Testis (tissue), 3 donors: ENCODE data around the gene PBX4. TPM values are rescaled to one million over a fixed set of nuclear protein-coding genes. Genes with fewer than 3 reads are reported as not detected.

Experiments
- DNase-seq: peaks from one replicate; pipeline ENCODE4 v3.0.0-alpha.2; 2019
- H3K27ac ChIP-seq, 2 donors: fragments of 200-600 bp; sonication (generic); one replicate each; pipeline ENCODE4 v1.5.1; 2019
- H3K27me3 ChIP-seq: fragments of 200-600 bp; sonication (generic); one replicate; pipeline ENCODE4 v1.5.1; 2019
- H3K36me3 ChIP-seq: fragments of 200-600 bp; sonication (generic); one replicate; pipeline ENCODE4 v1.5.1; 2017; ENCODE audit warnings: low read depth; ENCODE audit errors: missing control alignments
- H3K4me1 ChIP-seq: fragments of 200-600 bp; sonication (generic); one replicate; pipeline ENCODE4 v1.5.1; 2019
- H3K4me3 ChIP-seq, 2 donors: fragments of 200-600 bp; sonication (generic); one replicate each; pipeline ENCODE4 v1.5.1; 2017 to 2019
- H3K9me3 ChIP-seq: fragments of 200-600 bp; sonication (generic); one replicate; pipeline ENCODE4 v1.5.1; 2017
- POLR2A ChIP-seq: fragments of 450-650 bp; IDR thresholded peaks from one replicate; pipeline ENCODE4 v1.6.1; 2017; ENCODE audit warnings: antibody characterized with exemption, mild to moderate bottlenecking, moderate library complexity
- WGBS, 2 donors: methylation state at CpG; one replicate each; pipeline ENCODE4 v1.1.5; 2018; 5-methylcytosine and 5-hydroxymethylcytosine counted together
- intact Hi-C: fragments of 100-400 bp; cut with DNase I; formaldehyde crosslinking; loops from one replicate; pipeline ENCODE4 v1.15.1; 2023; ENCODE audit warnings: low total_unique reads
- polyA plus RNA-seq: library from polyadenylated mRNA; stranded (reverse); fragments of 350-450 nt; fragmentation: Illumina TruSeq; extraction: RNeasy Lipid Tissue Mini Kit (QIAGEN cat#74804); gene quantifications from one replicate; pipeline ENCODE4 v1.2.3, GENCODE V29; 2014; ENCODE audit warnings: low read depth, low replicate concordance; ENCODE audit not compliant: insufficient read depth
- total RNA-seq, 2 donors: library from RNA; depleted of rRNA; stranded (reverse); fragments of >200 nt; gene quantifications; one replicate each; pipeline ENCODE4 v1.2.3, GENCODE V29; 2016
- TF ChIP-seq, protein P1 (sequence below), 3 experiments: fragments of 450-650 bp in 2 of 3; fragments of 200-600 bp in 1 of 3; sonication (generic) in 1 of 3; IDR thresholded peaks; one replicate each; pipeline ENCODE4 v1.5.1; 2016 to 2019; ENCODE audit warnings: antibody characterized with exemption in 3 of 3, mild to moderate bottlenecking in 2 of 3, moderate library complexity in 1 of 3

The PBX4 gene
- total and polyA plus RNA-seq, 3 donors from 2014 or later, result 16.2 to 28.3 (median 18.0) TPM

DNA sequence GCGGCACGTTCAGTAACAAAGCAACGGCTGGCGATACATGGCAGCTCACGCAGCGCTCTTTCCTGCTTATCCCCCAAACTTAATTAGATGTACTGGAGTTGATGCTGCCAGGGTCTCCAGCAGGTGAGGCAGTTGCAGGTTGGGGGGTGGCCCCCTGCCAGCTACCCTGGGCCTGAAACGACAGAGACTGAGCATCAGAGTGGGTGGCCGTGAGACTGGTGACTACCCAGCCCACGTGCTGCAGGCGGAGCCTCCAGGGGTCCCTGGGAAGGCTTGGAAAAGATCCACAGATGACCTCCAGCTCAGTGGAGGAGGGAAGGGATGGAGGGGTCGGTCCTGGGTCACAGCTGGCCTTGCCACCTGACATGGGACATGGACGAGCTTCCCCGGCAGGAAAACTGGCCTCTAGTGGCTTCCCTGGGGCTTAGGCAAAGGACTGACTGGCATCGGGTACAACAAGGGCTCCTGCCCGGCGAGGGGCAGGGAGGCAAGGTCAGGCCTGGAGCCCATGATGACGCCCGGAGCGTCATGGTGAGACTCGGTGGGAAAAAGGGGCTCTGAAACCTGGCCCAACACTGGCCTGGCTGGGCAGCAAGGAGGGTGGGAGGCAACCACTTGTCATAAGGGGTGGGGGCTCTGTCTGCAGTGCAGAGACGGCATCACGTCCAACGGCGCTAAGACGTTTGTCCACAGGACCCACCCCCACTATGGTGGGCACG lies 56.4 kb downstream of the PBX4 start:
- no peaks in the 10 kb centered on the region for H3K4me1 ChIP-seq
- no peak overlapping the region for H3K27ac ChIP-seq
- H3K9me3 ChIP-seq, result no peaks in the 10 kb centered on the region
- intact Hi-C loops, result no loop called here
- WGBS, 2 donors, result 86 to 88% methylated on average over 17 to 26 of the region's 26 CpGs
- no peak overlapping the region for H3K4me3 ChIP-seq
- H3K36me3 ChIP-seq, result no peaks in the 10 kb centered on the region
- DNase-seq, result no peak
- H3K27me3 ChIP-seq, result no peaks in the 10 kb centered on the region
- TF ChIP-seq POLR2A, result no peak
- TF ChIP-seq, protein P1, sequence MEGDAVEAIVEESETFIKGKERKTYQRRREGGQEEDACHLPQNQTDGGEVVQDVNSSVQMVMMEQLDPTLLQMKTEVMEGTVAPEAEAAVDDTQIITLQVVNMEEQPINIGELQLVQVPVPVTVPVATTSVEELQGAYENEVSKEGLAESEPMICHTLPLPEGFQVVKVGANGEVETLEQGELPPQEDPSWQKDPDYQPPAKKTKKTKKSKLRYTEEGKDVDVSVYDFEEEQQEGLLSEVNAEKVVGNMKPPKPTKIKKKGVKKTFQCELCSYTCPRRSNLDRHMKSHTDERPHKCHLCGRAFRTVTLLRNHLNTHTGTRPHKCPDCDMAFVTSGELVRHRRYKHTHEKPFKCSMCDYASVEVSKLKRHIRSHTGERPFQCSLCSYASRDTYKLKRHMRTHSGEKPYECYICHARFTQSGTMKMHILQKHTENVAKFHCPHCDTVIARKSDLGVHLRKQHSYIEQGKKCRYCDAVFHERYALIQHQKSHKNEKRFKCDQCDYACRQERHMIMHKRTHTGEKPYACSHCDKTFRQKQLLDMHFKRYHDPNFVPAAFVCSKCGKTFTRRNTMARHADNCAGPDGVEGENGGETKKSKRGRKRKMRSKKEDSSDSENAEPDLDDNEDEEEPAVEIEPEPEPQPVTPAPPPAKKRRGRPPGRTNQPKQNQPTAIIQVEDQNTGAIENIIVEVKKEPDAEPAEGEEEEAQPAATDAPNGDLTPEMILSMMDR (IDR thresholded peaks at IDR 0.05), result no peak

DNA sequence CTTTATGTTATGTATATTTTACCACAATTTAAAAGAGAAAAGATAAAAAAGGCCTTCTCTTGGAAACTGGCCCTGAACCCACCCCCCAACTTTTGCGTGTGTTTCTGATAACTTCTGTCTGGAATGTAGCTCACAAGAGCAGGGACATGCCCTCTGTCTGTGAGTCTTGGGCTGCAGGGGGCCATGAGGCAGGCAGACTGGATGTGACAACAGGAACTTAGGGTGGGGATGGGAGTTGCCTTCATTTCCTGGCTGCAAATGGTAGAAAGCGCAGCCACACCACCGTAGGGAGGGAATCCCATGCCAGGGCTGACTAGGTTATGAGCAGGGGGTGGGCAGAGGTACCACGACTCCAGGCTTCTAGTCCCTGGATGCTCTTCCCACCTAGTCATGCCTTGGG lies 58.6 kb downstream of the PBX4 start:
- no peak overlapping the region for H3K4me3 ChIP-seq
- H3K36me3 ChIP-seq, result no peaks in the 10 kb centered on the region
- no peaks in the 10 kb centered on the region for H3K27me3 ChIP-seq
- no peak overlapping the region for H3K27ac ChIP-seq
- H3K9me3 ChIP-seq, result no peaks in the 10 kb centered on the region
- no peaks in the 10 kb centered on the region for H3K4me1 ChIP-seq
- DNase-seq, result no peak
- 74 to 80% methylated on average over 4 of the region's 4 CpGs for WGBS, 2 donors
- intact Hi-C loops, result no loop called here
- TF ChIP-seq, protein P1 (IDR thresholded peaks at IDR 0.05), result no peak
- no peak for TF ChIP-seq POLR2A

GRCh38 chr19:19558636-19559035 lies 59.9 kb downstream of the PBX4 start:
- H3K9me3 ChIP-seq, result no peaks in the 10 kb centered on the region
- no peak for DNase-seq
- no peak overlapping the region for H3K27ac ChIP-seq
- no peaks in the 10 kb centered on the region for H3K4me1 ChIP-seq
- H3K27me3 ChIP-seq, result no peaks in the 10 kb centered on the region
- no peak overlapping the region for H3K4me3 ChIP-seq
- no peak for TF ChIP-seq POLR2A
- TF ChIP-seq, protein P1 (IDR thresholded peaks at IDR 0.05), result no peak
- intact Hi-C loops, result no loop called here
- H3K36me3 ChIP-seq, result no peaks in the 10 kb centered on the region
- WGBS, 2 donors, result 90 to 94% methylated on average over 14 to 16 of the region's 16 CpGs

GRCh38 chr19:19558055-19558454 lies 60.4 kb downstream of the PBX4 start:
- H3K4me3 ChIP-seq, result no peak overlapping the region
- H3K9me3 ChIP-seq, result no peaks in the 10 kb centered on the region
- 88 to 90% methylated on average over 12 to 15 of the region's 15 CpGs for WGBS, 2 donors
- H3K27me3 ChIP-seq, result no peaks in the 10 kb centered on the region
- H3K36me3 ChIP-seq, result no peaks in the 10 kb centered on the region
- H3K27ac ChIP-seq, result no peak overlapping the region
- H3K4me1 ChIP-seq, result no peaks in the 10 kb centered on the region
- intact Hi-C loops, result no loop called here
- no peak for TF ChIP-seq POLR2A
- TF ChIP-seq, protein P1 (IDR thresholded peaks at IDR 0.05), result no peak
- no peak for DNase-seq
